Prostate gland (tissue), 1 donor: ENCODE measurements around the gene ADAMTSL1.

ENCODE experiments used
- POLR2A ChIP-seq: fragments of 450-650 bp; IDR thresholded peaks from one replicate; pipeline ENCODE4 v1.6.1; 2016; ENCODE audit warnings: antibody characterized with exemption, mild to moderate bottlenecking
- POLR2AphosphoS5 ChIP-seq: sonication (generic); formaldehyde crosslinking; IDR thresholded peaks from one replicate; pipeline ENCODE4 v1.6.1; 2017; ENCODE audit warnings: antibody characterized with exemption

DNA sequence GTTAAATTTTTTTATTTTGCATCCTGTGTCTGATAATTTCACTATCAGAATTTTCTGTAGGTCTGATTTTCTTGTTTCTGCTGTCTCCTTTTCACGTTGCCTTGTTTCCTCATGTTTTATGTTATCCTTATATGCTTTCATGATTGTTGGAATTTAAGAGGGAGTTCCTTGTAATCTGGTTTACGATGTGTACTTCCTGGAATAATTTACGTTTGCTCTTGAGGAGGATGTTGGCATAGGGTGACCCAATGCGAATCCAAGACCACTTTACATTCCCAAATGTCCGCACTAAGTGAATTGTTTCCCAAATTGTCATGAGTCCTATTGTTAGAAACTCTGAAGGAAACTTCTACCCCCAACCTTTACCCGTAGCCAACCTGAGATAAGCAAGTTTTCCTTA lies 80.3 kb downstream of the ADAMTSL1 start:
- TF ChIP-seq POLR2A (no peak), POLR2AphosphoS5 (peak; percentile 63)
